ENCODE data around the gene PRKCB. TPM values are rescaled to one million over a fixed set of nuclear protein-coding genes. Genes with fewer than 3 reads are reported as not detected.

PRKCB gene
- total and polyA plus RNA-seq, 4 donors: 1.6 to 9.4 (median 4.0) TPM

GRCh38 chr16:23898682-23899430 lies 63.1 kb downstream of the PRKCB start:
- WGBS: 85% methylated on average over 8 of the region's 8 CpGs
- H3K36me3 ChIP-seq (ENCODE audit: control insufficient read depth in 4 of 4, insufficient read depth in 3 of 4, low read depth in 1 of 4, low read length in 3 of 4): no peaks in the 10 kb centered on the region
- H3K4me1 ChIP-seq (ENCODE audit: control insufficient read depth in 4 of 4, insufficient read depth in 4 of 4, low read length in 3 of 4): no peaks in the 10 kb centered on the region
- no peak overlapping the region for H3K9ac ChIP-seq (ENCODE audit: low read depth in 1 of 2, low read length in 2 of 2)
- no peak overlapping the region for H3K4me3 ChIP-seq (ENCODE audit: low read depth in 1 of 3, low read length in 3 of 3)
- DNase-seq (ENCODE audit: low spot score): no peak
- no peak overlapping the region for H3K27ac ChIP-seq (ENCODE audit: low read depth in 1 of 2, low read length in 2 of 2)
- TF ChIP-seq MAX (IDR thresholded peaks at IDR 0.05): no peak
- TF ChIP-seq NR2F2 (IDR thresholded peaks at IDR 0.05): no peak
- no peak for TF ChIP-seq YY1 (IDR thresholded peaks at IDR 0.05)
- TF ChIP-seq REST (IDR thresholded peaks at IDR 0.05): no peak
- TF ChIP-seq SP1 (IDR thresholded peaks at IDR 0.05): no peak
- TF ChIP-seq HNF4A (conservative IDR thresholded peaks at IDR 0.05): no peak
- TF ChIP-seq TAF1 (conservative IDR thresholded peaks at IDR 0.05): no peak
- no peak for TF ChIP-seq JUND (IDR thresholded peaks at IDR 0.05)
- TF ChIP-seq FOXA1 (IDR thresholded peaks at IDR 0.05): no peak
- TF ChIP-seq HNF4G (IDR thresholded peaks at IDR 0.05): no peak
- no peak for TF ChIP-seq FOXA2 (IDR thresholded peaks at IDR 0.05)
- TF ChIP-seq ATF3 (IDR thresholded peaks at IDR 0.05): no peak
- no peak for TF ChIP-seq CTCF (IDR thresholded peaks at IDR 0.05; ENCODE audit: low read depth, low read length, missing input control)
- TF ChIP-seq EGR1 (IDR thresholded peaks at IDR 0.05; ENCODE audit: low read depth in 2 of 2): no peak
- no peak for TF ChIP-seq ZBTB33 (IDR thresholded peaks at IDR 0.05)
- TF ChIP-seq GABPA (IDR thresholded peaks at IDR 0.05 in 1 of 2, conservative IDR thresholded peaks at IDR 0.05 in 1 of 2): no peak
- peaks cover 0 to 4% (median 1%) of the 10 kb centered on the region in 4 donors for H3K27me3 ChIP-seq (ENCODE audit: control insufficient read depth in 4 of 4, insufficient read depth in 4 of 4, low read length in 3 of 4)
- H3K9me3 ChIP-seq (ENCODE audit: control insufficient read depth in 4 of 4, low read length in 3 of 4): no peaks in the 10 kb centered on the region
